Measurements from ENCODE around the gene MEGF11.

The MEGF11 gene

DNA sequence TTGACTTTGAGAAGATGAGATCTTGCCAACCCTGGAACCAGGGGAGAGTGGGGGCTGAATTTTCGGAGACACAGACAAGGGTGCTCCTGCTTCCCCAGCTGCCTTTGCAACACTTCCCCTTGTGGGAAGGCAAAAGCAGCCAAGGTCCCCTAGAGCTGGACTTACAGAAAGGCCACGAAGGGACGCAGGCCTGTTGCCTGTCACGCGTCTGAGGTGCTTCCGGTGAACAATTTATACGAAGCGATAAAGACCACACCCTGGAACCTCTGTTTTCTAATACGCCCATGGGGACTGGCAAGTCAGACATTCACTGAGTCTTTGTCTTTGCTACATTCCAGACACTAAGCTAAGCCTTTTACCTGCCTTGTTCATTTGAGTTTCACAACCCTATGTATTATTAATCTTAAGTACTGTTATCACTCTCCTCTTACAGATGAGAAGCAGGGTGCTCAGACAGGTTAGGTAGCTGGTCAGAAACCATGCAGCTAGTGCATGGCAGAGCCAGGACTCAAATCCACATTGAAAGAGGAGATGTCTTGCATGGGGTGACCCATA, 13.2 kb downstream of the MEGF11 start:
- no peak for DNase-seq (ENCODE audit: low spot score)

DNA sequence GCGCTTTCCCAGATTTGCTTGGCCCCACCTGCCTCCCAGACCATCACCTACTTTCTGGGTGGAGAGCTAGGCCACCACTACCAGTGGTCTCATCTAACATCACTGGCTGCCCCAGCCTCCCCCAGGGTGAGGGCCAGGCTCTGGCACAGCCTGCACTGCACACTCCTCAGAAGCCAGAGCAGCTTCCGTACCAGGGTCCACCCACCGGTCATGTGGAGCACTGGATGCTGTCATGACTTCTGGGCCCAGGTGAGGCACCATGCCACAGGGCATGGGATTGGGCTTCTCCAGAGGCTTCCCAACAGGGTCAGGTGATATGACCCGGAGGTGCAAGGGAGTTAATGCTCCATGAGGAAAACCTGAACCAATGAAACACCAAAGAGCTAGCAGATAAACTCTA, 14.0 kb downstream of the MEGF11 start:
- DNase-seq (ENCODE audit: low spot score), result no peak

DNA sequence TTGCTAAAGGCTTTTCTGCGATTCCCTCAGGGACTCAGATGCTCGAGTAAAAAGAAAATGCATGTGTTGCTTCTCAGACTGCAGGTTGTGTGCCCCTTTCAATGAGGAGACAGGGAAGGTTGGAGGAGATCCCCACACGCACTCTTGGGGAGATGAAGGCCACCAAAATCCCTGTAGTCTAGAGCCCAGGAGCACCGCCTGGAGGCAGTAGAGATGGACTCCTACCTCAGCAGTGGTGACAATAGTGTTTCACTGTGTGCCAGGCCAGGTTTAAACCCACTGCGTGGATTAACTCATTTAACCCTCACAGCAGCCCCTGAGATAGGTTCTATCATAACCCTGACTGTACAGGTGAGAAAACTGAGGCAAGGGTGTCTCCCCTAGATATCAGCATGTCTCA, 15.2 kb downstream of the MEGF11 start:
- no peak for DNase-seq (ENCODE audit: low spot score)

DNA sequence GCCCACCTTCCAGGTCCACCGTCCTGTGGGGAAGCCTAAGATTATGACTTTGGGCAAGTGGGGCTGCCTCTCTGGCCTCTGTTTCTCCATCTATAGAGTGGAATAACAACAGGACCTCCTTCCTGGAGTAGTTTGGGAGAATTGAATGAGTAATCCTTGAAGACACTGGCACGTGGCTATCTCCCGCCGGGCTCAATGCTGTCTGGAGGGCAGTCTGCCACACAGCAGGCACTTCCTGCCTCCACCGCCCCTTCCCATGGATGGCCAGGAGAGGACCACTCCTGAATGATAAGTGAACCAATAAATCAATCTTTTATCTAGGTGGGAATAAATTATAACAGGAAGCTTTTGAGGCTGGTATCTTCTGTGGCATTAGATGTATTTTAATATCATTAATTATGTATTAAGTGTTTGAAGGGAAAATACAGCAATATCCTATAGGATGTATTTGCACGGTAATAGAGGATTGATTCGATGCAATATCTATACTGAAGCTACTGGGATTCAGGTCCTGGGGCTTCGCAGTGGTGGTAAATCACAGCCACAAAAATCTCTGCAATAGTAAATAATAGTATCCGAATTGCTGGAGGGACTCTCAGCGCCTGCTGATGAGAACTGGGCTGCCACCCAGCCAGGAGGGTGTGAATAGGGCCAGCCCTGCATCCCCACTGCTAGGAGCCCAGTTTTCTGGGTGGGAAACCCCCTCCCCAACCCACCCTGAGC, 15.9 kb downstream of the MEGF11 start:
- DNase-seq (ENCODE audit: low spot score), result no peak

DNA sequence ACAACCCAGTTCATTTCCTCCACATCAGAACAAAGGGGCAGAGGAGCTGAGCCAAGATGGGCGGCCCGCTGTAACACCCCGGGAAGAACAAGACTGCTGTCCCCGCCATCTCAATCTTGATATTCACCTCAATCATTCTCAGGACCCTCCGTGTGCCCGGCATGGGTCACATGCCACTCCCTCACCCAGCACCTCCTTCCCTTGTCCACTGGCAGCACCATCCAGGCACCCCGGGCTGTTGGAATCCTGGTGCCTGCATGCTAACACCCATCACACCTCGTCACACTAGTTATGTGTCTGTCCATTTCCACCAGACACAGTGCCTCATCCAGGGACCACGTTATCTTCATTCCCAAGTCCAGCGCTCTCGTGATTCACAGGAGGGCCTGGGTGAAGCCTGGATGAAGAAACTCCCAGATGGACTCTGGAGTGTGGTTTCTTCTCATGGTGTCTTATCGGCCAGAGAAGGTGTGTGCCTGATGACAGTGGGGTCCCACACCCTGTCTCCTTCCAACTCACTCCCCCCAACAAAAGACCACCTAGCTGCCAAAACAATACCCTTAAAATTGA, 16.7 kb downstream of the MEGF11 start:
- DNase-seq (ENCODE audit: low spot score), result no peak

DNA sequence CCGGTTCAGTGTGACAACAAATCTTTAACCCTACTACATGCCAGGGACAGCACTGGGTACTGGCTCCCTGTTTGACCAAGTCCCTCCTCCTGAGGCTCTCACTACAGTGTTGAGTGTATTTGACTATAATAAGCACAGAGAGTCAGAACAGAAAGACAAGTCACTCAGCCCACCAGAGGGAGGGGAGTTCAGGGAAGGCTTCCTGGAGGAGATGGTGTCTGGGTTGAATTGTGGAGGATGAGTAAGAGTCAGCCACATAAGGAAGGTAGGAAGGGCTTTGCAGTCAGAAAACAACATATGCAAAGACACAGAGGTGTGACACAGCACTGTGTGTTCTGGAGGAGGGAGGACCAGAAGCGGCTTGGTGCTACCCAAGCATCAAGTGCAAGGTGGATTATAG, 17.7 kb downstream of the MEGF11 start:
- DNase-seq (ENCODE audit: low spot score), result no peak

DNA sequence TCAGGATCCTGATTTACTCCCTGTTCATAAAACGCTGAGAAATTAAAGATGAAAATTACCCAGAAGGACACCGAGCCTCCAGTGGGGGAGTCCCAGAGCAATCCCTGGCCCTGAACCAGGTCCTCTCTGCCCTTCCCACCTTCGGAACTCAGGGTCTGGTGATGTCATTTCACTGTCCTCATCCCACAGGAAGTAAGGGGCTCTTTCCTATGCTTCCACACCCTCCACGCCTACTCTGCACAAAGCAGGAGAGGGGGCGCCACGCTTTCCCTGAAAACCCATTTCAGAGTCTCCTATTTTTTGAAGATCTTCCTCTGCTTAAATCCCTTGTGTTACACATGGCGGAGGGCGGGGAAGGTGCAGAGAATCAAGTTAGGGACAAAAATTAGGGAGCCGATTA, 18.8 kb downstream of the MEGF11 start:
- DNase-seq (ENCODE audit: low spot score), result no peak

DNA sequence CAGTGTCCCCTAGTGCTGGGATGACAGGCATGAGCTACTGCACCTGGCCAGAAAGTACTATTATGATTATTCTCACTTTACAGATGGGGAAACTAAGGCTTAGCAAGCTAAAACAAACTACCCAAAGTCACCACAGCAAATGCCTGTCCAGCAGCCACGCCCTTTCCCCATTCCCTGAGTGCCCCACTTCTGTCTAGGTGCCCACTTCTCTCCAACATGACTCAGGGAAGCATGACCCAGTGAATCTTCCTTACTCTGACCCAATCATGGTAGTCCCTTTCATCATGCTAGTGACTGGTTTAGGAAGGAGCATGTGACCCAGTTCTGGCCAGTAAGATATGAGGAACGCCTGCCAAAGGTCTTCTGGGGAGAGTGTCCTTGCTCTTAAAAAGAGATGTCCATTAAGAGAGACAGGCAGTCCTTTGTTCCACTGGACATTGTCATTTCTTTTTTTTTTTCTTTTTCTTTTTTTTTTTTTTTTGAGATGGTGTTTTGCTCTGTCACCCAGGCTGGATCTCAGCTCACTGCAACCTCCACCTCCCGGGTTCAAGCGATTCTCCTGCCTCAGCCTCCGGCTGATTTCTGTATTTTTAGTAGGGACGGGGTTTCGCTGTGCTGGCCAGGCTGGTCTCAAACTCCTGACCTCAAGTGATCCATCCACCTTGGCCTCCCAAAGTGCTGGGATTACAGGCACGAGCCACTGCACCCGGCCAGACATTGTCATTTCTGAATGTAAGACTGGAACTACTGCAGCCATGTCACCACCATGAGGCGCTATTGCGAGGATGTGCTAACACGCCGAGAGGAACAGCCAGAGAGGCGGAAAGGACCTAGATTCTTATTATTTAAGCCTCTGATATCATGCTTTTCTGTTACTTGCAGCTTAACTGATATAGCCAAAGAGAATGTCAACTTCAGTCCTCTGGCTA, 19.8 kb downstream of the MEGF11 start:
- no peak for DNase-seq (ENCODE audit: low spot score)

DNA sequence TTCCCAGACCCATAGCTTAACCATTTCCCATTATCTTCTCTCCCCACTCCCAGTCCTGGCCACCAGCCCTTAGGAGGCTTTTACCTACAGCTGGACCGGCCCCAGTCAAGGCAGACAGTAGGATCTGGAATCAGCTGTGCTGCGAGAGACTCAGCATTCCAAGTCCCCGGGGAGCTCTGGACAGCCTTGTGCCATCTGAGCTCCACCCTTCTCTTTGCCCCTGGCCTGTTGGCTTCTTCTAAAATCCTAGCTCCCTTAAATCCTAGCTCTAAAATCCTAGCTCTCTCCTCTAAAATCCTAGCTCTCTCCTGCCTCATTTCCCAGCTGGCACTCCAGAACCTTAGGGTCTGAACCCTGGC, 21.3 kb downstream of the MEGF11 start:
- no peak for DNase-seq (ENCODE audit: low spot score)

DNA sequence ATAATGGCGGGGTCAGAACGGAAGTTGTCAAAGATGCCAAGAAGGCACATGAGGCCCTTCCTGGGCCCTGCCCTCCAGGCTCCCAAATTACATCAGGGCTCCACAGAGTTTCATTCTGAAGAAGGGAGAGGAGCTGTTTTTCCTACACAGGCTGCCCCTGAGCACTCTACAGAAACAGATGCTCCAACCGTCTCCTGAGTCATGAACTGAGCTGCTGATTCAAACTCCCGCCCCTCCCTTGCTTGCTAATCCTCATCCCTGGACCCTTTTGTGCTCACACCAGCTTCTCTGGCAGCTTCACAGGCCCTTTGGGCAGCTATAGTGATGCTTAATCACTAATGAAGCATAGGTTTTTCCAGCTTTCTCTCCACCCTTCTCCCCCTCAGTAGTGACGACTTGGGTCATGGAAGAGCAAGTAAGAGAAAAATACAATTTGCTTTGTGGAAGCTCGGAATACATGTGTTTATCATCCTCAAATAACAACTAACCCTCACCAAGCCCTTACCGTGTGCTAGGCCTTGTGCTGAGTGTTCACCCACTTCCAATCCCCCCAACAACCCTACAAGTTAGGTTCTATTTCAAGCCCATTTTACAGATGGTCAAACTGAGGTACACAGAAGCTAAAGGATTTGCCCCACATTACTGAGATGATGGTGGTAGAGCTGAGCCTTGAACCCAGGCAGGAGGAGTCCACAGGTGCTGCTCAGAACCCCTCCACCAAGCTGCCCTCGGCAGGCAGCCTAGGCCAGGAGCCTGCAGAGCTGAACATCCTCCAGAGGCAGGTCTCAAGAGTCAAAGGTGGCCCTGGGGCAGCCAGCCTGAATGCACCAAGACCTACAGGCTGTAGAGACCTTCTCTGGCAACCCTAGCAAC, 21.9 kb downstream of the MEGF11 start:
- no peak for DNase-seq (ENCODE audit: low spot score)

DNA sequence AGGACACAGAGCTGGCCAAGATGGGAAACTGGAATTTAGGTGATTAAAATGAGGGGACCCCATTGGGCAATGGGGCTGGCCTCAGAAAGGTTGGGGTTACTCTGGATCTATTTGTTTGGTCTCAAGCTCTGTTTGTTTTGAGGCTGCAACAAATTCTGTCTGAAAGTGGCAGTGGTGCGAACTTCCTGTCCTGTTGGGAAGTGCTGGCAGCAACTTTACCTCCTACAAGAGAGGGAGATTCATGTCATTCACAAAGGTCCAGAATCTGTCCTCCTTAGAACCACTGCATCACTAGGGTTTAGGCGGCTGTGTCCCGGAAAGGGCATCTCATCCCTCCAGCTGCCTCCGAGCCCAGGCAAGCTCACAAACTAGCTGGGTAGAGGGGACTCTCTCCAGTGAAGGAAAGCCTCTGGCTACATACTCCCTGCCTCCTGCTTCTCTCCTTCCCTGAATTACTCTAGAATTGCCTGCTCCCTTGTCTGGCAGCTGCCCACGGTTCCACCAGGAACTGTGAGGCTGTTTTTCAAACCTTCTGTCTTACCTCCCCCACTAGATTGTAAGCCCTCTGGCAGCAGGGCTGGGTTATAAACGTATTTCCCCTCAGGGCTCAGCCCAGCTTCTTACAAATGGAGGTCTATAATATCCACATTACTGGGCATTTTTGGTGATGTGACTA, 23.6 kb downstream of the MEGF11 start:
- no peak for DNase-seq (ENCODE audit: low spot score)

DNA sequence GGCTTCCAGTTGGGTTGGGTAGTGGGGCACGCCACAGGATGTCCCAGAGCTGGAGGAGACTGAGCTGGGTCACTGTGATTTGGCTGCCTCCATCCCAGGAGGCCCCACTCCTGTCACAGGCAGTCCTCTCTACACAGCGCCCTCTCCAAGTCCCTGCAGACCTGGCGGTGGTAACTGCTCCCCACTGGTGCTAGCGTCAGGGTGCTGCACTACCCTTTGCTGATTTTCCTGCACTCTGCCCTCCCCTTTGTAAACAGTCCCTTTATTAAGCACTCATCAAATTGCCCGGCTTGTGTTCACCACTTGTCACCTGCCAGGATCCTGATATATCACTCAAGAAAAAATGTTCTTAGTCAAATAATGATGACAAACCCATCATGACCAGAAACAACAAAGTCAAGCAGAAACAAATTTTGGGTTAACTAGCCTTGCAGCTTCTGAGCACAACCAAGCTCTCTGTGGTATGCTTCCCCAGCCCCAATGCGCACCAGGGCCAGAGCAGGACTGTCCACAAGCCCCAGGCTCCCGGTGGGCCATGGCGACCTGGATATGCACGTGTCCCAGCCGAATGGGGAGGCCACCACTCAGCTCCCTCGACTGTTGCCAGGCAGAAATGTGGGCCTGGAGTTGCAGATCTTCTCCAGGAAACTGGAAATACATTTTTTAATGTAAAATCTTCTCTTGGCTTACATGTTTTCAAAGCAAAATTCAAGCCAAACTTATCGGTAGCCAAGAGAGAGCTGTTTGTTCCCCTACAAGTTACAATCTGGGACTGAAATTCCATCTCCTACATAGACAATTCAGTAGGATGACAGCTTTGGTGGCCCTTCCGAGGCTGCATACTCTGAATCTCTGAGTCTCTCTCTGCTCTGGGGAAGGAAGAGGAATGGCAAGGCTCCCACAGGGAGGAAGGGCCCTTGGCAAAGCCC, 24.5 kb downstream of the MEGF11 start:
- no peak for DNase-seq (ENCODE audit: low spot score)

DNA sequence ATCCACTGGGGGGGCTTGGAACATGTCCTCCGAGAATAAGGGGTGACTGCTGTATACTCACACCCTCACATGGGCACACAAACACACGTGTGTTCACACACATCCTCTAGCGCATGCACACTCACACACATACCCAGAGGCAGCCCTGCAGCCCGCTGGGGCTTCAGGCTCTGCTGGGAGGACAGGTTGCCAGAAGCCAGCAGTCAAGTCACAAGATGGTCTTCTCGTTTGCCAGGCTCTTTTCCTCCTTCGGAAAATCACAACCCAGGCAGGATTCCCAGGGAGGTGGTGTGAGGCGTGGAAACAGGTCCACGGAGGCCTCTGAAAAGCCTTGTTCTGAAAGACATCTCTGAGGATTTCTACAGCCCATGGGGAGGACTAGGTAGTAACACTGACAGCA, 26.8 kb downstream of the MEGF11 start:
- DNase-seq (ENCODE audit: low spot score), result no peak

DNA sequence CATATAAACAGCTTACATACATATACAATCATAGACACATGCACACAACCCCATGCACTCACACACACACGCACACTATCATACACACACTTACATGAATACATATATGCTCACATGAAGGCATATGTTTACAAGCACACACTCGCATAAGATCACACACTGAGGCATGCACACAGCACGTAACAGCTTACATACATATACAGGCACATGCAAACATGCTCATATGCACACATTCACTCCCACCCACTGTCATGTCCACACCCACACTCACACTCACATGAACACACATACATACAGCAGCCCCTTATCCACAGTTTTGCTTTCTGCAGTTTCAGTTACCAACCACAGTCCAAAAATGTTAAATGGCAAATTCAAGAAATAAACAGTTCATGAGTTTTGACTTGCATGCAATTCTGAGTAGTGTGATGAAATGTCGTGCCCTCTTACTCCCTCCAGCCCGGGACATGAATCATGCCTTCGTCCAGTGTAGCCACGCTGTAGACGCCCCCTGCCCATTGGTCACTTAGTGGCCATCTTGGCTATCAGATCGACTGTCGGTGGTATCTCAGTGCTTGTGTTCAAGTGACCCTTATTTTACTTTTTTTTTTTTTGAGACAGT, 27.8 kb downstream of the MEGF11 start:
- no peak for DNase-seq (ENCODE audit: low spot score)

DNA sequence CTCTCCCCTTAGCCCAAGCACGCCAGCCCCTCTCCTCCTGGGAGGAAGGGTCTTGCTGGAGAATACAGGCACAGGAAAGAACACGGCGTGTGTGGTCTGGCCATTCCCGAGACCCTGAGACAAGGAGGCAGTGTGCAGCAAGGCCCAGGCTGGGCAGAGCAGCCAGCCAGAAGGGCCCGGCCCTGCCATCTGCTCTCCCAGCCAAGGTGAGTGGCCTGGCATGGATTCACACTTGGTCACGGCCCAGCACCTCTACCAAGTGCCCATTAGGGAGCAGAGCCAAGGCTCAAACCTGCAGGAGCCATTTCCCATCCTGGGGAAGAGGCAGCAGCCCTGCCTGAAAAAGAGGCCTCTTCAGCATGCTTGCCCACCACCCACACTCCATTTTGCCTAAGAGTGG, 28.6 kb downstream of the MEGF11 start:
- no peak for DNase-seq (ENCODE audit: low spot score)

DNA sequence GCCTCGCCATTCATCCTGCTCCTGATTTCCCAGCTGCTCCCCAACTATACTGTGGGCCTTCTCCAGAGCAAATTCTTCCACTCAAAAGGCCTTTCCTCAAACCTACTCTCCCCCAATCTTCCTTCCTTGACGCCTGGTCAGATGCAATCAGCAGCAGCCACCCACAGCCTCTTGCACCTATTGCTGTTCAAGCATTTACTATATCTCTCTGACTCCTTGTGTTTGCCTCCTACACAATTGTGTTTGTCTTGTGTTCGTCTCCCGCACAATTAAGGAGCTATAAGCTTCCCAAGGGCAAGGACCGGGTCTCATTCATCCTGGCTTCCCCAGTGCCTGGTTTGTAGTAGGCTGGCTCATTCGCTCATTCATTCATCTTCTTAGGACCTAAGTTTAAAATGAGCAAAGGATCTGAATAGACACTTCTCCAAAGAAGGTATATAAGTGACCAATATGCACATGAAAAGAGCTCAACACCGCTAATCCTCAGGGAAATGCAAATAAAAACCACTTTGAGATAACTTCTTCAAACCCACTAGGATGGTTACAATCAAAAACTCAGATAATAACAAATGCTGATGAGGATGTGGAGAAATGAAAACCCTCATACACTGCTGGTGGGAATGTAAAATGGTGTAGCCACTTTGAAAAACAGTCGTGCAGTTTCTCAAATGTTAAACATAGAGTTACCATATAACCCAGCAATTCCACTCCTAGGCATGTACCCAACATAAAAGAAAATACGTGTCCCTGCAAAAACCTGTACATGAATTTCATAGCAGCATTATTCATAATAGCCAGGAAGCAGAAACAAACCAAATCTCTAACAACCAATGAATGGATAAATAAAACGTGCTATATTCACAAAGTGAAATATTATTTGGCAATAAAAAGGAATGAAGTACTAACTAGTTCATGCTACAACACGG, 31.0 kb downstream of the MEGF11 start:
- no peak for DNase-seq (ENCODE audit: low spot score)

DNA sequence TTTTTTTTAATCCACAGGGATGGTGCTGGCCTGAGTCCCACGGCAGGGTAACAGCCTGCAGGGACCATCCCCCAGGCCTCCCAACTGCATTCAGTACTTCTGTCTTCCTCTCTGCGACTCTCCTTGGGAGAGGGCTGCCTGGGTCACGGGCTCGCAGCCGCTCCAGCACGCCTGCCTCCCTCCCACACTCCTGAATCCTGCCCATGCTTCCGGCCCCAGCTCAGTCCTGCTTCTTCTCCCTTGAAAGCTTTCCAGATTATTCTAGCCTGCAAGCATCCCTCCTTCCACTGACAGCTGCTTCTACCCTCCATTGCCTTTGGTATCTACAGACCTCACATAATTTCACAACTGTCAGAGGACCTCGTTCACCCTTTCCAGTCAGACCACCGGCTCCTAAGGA, 32.4 kb downstream of the MEGF11 start:
- no peak for DNase-seq (ENCODE audit: low spot score)

DNA sequence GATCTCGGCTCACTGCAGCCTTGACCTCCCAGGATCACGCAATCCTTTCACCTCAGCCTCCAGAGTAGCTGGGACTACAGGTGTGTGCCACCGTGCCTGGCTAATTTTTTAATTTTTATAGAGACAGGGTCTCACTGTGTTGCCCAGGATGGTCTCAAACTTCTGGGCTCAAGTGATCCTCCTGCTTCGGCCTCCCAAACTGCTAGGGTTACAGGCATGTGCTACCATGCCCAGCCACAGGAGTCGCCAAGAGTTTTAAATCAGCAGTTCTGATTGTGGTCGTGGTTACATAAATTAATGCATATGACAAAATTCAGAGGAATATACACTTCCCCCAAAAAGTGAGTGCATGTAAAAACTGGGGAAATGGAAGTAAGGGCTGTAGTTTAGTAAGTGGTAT, 32.9 kb downstream of the MEGF11 start:
- no peak for DNase-seq (ENCODE audit: low spot score)
